Neural cell (in vitro differentiated cells): ENCODE measurements around the gene VSIG10. TPM values are rescaled to one million over a fixed set of nuclear protein-coding genes. Genes with fewer than 3 reads are reported as not detected.

Experiments used
- polyA plus RNA-seq: library from polyadenylated mRNA; depleted of rRNA; stranded (reverse); fragments of >200 nt; gene quantifications from 2 replicates; pipeline ENCODE4 v1.2.3, GENCODE V29; 2014
- small RNA-seq, 3 experiments: library from RNA; depleted of rRNA; stranded (forward); fragments of <200 nt; gene quantifications; one replicate each; pipeline ENCODE3, GENCODE V24; 2012

VSIG10 gene
- polyA plus RNA-seq, 1 donor from 2014 or later: 2.0 TPM

Small RNA genes lying within 50 kb of the gene (small RNA-seq; reads per million reads assigned to genes)
- gene AC131159.1: 0 reads per million in 3 experiments

Other genes with a start within 250 kb of the VSIG10 start
- gene KSR2, start 135.0 kb downstream of the VSIG10 start, polyA plus RNA-seq: 3.0 and 3.4 TPM in 2 replicates
- 36.5 and 39.4 TPM in 2 replicates for gene RFC5, start 87.3 kb downstream of the VSIG10 start, polyA plus RNA-seq
- 155 and 165 TPM in 2 replicates for gene WSB2, start 42.8 kb downstream of the VSIG10 start, polyA plus RNA-seq
- gene PEBP1, start 32.1 kb upstream of the VSIG10 start, polyA plus RNA-seq: 702 and 777 TPM in 2 replicates